GM19023 (cell line): ENCODE results near the gene PIH1D2.
"Not testable (repeated sequence)": the region's sequence is repeated elsewhere in the genome, so short reads cannot be mapped to it uniquely, and the experiment has no call there.

ENCODE experiments used
- ATAC-seq: cut with Tn5 transposase; IDR thresholded peaks from one replicate; pipeline ENCODE4 v1.9.1; 2021; ENCODE audit warnings: mild to moderate bottlenecking, moderate library complexity; ENCODE audit not compliant: unreplicated experiment

Gene PIH1D2

GRCh38 chr11:112057170-112057569 lies 16.6 kb downstream of the PIH1D2 start:
- no peak for ATAC-seq

DNA sequence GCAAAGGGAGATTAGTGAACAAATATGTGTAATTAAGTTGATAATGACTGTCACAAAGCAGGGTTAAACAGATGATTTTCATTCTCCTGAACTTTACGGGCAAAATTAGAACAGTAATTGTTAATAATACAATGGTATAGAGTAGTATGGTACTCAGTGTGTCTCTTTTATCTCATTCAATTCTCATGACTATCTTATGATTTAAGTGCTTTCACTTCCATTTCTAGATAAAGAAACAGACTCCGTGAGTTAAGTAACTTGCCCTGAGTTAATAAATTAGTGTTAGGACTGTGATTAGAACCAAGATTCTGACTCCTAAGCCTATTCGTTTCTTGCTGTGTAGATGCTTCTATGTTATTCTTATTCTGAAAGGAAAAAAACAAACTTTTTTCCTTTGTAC lies 22.0 kb downstream of the PIH1D2 start:
- ATAC-seq, result no peak

GRCh38 chr11:112050721-112051120 lies 23.1 kb downstream of the PIH1D2 start:
- peak; percentile 70 for ATAC-seq

- ATAC-seq, result no peak
Measured at GRCh38 chr11:112049777-112050176, 24.0 kb downstream of the PIH1D2 start.

- not testable (repeated sequence) for ATAC-seq
Measured at GRCh38 chr11:112048256-112048655, 25.6 kb downstream of the PIH1D2 start.

DNA sequence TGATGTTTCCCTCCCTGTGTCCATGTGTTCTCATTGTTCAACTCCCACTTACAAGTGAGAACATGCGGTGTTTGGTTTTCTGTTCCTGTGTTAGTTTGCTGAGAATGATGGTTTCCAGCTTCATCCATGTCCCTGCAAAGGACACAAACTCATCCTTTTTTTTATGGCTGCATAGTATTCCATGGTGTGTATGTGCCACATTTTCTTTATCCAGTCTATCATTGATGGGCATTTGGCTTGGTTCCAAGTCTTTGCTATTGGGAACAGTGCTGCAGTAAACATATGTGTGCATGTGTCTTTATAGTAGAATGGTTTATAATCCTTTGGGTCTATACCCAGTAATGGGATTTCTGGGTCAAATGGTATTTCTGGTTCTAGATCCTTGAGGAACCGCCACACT lies 27.2 kb downstream of the PIH1D2 start:
- ATAC-seq, result not testable (repeated sequence)

DNA sequence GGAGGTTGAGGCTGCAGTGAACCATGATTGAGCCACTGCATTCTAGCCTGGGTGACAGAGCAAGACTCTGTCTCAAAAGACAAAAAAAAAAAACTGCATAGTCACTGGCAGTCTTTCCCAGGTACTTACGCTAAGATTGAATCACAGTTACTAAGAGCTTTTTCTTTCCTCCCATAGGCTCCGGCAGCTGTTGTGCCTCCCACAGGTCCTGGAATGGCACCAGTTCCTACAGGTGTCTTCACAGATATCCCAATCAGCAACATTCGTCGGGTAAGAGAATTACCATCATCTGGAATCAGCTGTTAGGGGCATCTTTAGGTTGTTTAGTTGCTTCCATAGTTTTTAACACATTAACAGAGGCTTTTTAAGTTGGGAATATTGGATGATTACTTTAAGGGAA lies 28.9 kb downstream of the PIH1D2 start:
- no peak for ATAC-seq

DNA sequence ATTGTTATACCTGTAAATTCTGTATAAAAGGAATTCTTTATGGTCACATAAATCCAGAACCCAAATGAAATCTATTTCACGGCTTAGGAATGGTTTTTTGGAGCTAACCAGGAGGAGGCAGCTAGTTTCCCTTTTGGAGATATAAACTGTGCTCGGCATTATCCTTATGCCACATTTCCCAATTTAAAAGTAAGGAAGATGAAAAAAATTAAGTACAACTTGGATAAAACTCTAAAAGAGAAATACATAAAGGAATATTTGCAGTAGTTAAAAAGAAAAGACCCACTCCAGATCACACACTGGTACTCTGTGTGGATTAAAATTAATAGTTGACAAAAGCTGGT lies 30.9 kb downstream of the PIH1D2 start:
- no peak for ATAC-seq

DNA sequence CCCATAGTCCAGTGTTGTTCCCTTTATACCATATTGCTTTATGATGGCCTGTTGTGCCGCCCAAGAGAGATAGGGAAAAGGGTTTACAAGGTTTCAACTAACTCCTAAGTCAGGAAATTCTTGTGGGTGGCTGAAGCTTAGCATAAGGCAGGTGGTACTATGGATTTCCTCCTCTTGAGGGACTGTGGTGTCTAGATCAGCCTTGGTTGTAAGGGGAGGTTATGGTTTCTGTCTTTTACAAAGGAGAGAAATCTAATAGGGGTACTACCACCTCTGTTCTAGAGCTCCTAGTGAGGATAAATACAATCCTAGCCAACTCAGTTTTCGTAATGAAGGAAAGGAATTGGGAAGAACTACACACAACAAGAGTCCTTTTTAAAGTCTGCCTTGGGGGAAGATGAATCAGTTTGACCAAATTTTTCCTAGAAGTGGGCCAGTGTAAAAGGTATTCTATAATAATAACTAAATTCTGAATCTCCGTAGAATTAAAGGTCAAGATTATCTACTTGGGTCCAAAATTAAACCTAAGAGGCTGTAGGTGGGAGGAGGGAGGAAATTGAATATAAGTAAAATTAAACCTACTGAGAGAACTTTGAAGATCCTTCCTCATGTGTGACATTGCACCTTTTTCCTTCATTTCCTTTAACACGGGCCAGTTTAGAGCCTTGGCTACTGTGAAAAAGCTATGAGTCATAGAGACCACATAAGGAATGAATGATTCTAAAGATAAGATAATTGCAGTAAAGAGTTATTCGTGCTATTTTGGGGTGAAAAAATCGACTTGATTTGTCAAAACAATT lies 31.5 kb downstream of the PIH1D2 start:
- no peak for ATAC-seq

DNA sequence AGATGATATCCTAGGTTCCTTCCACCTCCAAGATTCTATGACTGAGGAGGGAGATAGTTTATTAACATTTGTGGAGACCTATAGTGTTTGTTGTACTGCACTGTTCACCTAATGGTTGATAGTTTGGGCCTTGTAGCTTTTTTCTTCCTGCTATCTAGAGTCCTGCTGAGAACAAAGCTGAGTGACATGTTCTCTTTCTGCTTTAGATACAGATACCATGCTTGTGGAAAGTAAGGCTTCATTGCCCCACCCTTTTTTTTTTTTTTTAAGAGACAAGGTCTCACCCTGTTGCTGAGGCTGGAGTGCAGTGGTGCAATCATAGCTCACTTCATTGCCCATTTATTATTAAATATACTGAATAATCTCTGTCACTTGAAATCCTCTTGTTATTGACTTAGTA lies 36.3 kb downstream of the PIH1D2 start:
- ATAC-seq, result no peak

DNA sequence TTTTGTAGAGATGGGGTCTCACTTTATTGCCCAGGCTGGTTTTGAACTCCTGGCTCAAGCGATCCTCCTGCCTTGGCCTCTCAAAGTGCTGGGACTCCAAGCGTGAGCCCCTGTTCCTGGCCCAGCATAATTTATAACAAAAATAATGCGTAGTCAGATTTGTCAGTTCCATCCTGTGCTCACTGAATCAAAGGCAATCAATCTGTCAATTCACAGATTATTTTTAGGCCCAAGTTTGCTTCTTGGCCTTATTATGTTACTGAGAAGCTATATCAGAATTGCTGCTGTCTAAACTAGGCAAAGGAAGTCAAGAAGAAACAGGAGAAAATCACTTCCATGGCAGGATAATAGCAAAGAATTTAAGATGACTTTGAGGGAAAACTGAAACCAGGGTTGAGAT lies 39.9 kb downstream of the PIH1D2 start:
- ATAC-seq, result no peak

GRCh38 chr11:112029460-112029859 lies 44.4 kb downstream of the PIH1D2 start:
- no peak for ATAC-seq

DNA sequence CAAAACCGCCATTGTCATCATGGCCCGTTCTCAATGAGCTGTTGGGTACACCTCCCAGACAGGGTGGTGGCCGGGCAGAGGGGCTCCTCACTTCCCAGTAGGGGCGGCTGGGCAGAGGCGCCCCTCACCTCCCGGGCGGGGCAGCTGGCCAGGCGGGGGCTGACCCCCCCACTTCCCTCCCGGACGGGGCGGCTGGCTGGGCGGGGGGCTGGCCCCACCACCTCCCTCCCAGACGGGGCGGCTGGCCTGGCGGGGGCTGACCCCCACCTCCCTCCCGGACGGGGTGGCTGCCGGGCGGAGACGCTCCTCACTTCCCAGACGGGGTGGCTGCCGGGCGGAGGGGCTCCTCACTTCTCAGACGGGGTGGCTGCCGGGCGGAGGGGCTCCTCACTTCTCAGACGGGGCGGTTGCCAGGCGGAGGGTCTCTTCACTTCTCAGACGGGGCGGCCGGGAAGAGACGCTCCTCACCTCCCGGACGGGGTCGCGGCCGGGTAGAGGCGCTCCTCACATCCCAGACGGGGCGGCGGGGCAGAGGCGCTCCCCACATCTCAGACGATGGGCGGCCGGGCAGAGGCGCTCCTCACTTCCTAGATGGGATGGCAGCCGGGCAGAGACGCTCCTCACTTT lies 46.9 kb downstream of the PIH1D2 start:
- not testable (repeated sequence) for ATAC-seq

DNA sequence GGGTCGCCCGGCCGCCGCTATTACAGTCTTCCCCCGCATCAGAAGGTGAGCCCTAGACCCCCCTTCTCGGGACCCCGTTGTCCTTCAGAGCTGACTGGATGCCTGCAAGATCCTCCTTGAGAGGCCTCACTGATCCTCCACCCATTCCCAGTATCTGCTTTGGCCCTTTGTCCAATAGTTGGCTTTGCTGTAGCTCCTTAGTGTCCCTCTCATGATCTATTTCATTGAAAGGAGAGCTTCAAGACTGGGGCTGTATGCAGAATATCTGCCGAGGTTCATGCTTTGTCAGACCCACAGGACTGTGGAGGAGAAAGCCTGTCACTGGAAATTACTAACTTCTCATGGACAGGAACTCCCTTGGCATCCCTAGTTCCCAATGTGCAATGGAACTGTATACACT lies 48.1 kb downstream of the PIH1D2 start:
- ATAC-seq, result peak; percentile 1

GRCh38 chr11:112024773-112025678 lies 48.8 kb downstream of the PIH1D2 start, which contains the start of gene DLAT:
Gene DLAT, plus strand, starts transcription at chr11:112025408. Its CDS starts 65 bp downstream, at chr11:112025473.
- peak; percentile 77 for ATAC-seq

GRCh38 chr11:112024178-112024772 lies 49.5 kb downstream of the PIH1D2 start:
- peak; percentile 23 for ATAC-seq

GRCh38 chr11:112023104-112023503 lies 50.7 kb downstream of the PIH1D2 start:
- no peak for ATAC-seq

DNA sequence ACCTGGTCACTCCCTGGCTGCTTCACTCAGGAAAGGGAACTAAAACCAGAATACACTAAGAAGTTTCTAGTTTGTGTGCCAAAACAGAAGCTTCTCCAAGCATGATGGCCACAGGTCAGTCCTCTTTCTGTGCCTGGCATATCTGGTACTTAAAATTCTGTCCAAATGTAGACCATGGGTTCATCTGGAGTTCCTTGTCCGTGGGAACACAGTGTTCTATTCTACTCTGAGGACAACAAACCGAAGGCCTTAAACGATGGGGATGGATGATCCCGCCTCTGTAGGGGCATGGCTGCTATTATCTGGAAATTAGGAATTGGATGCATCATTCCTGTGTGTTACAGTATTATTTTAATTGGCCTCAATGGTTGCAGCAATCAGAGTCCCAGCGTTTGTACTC lies 54.8 kb downstream of the PIH1D2 start:
- ATAC-seq, result no peak
